ENCODE measurements around the gene ZNF524.

GRCh38 chr19:55602104-55603001, 2.3 kb downstream of the ZNF524 start:
- TF ChIP-seq CTCF (IDR thresholded peaks at IDR 0.05) (no peak), POLR2A (IDR thresholded peaks at IDR 0.05) (no peak)

All from body of pancreas (tissue), 4 donors.